ENCODE results near the gene VPS13D. TPM values are rescaled to one million over a fixed set of nuclear protein-coding genes. Genes with fewer than 3 reads are reported as not detected.

The VPS13D gene
- total and polyA plus RNA-seq, 2 donors from 2014 or later, result 19.4 to 75.8 TPM

DNA sequence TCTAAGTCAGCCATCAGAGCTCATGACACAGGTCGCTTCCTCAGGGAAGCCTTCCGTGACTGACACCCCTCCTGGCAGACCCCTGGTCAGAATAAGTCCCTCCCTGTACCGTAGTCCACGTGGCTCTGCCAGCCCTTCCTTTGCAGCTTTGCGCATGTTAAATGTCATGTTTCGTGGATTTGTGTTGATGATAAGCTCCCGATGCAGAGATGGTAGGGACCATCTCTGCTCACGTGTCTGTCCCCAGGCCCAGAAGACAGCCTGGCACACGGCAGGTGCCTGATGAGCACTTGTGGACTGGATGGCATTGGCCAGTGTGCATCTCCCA lies 312.3 kb downstream of the VPS13D start:
- no peak for DNase-seq
- Histone ChIP-seq H3K9me3 (ENCODE audit: control insufficient read depth in 2 of 3, insufficient read depth in 1 of 3, low read length in 3 of 3) (no peaks in the 10 kb centered on the region), H3K36me3 (ENCODE audit: control insufficient read depth in 2 of 3, insufficient read depth in 3 of 3, low read length in 3 of 3) (no peaks in the 10 kb centered on the region), H3K27ac (ENCODE audit: low read depth in 2 of 2, low read length in 2 of 2) (no peak overlapping the region), H3K4me3 (ENCODE audit: low read length in 3 of 3) (no peak overlapping the region), H3K27me3 (ENCODE audit: control insufficient read depth, insufficient read depth, low read length) (no peaks in the 10 kb centered on the region), H3K4me1 (ENCODE audit: control insufficient read depth in 2 of 3, insufficient read depth in 2 of 3, low read depth in 1 of 3, low read length in 3 of 3) (peaks cover 0 to 7% (median 5%) of the 10 kb centered on the region in 3 donors), H3K9ac (ENCODE audit: low read length in 3 of 3) (no peak overlapping the region)
- TF ChIP-seq, protein P1, sequence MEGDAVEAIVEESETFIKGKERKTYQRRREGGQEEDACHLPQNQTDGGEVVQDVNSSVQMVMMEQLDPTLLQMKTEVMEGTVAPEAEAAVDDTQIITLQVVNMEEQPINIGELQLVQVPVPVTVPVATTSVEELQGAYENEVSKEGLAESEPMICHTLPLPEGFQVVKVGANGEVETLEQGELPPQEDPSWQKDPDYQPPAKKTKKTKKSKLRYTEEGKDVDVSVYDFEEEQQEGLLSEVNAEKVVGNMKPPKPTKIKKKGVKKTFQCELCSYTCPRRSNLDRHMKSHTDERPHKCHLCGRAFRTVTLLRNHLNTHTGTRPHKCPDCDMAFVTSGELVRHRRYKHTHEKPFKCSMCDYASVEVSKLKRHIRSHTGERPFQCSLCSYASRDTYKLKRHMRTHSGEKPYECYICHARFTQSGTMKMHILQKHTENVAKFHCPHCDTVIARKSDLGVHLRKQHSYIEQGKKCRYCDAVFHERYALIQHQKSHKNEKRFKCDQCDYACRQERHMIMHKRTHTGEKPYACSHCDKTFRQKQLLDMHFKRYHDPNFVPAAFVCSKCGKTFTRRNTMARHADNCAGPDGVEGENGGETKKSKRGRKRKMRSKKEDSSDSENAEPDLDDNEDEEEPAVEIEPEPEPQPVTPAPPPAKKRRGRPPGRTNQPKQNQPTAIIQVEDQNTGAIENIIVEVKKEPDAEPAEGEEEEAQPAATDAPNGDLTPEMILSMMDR (IDR thresholded peaks at IDR 0.05; ENCODE audit: borderline replicate concordance, extremely low read depth, insufficient read depth), result no peak
- FAIRE-seq, result no peak
- intact Hi-C loops (cut with DNase I), result no loop called here

DNA sequence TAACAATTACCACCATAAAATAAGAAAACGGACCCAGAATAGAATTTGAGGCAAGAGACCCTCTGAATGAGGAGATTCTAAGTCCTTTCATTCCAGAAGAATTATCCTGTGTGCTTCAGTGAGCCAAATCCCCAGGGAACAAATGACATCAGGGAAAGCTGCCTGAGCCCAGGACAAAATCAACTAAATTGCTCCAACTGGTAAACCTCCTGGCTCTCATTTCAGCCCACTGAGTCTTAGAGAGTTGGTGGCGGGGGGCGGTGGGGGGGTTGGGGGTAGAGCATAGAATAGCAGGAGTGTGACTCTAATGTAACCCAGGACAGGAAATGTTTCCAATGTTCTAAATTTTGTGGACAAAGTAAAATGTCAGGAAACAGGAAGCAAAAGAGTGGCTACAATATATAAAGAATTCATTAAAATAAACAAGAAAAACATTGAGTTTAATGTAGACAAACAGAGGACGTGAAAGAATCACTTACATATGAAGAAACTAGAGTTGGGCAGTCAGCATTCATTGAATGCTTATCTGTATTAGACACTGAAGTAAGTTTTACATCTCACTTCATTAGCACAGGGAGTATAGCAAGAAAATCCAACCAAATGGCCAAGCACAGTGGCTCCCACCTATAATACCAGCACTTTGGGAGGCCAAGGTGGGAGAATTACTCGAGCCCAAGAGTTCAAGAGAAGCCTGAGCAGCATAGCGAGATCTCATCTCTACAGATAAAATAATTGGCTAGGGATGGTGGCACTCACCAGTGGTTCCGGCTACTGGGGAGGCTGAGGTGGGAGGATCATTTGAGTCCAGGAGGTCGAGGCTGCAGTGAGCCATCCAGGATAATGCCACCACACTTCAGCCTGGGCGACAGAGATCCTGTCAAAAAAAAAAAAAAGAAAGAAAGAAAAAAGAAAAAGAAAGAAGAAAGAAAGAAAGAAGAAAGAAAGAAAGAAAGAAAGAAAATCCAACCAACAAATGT lies 313.1 kb downstream of the VPS13D start:
- intact Hi-C loops (cut with DNase I), result no loop called here
- TF ChIP-seq, protein P1 (IDR thresholded peaks at IDR 0.05; ENCODE audit: borderline replicate concordance, extremely low read depth, insufficient read depth), result no peak
- no peak overlapping the region for H3K27ac ChIP-seq (ENCODE audit: low read depth in 2 of 2, low read length in 2 of 2)
- peak in 1 of 5 donors; percentile 29 for DNase-seq
- no peak overlapping the region for H3K9ac ChIP-seq (ENCODE audit: low read length in 3 of 3)
- no peaks in the 10 kb centered on the region for H3K27me3 ChIP-seq (ENCODE audit: control insufficient read depth, insufficient read depth, low read length)
- no peaks in the 10 kb centered on the region for H3K36me3 ChIP-seq (ENCODE audit: control insufficient read depth in 2 of 3, insufficient read depth in 3 of 3, low read length in 3 of 3)
- FAIRE-seq, result no peak
- H3K9me3 ChIP-seq (ENCODE audit: control insufficient read depth in 2 of 3, insufficient read depth in 1 of 3, low read length in 3 of 3), result no peaks in the 10 kb centered on the region
- H3K4me3 ChIP-seq (ENCODE audit: low read length in 3 of 3), result no peak overlapping the region
- H3K4me1 ChIP-seq (ENCODE audit: control insufficient read depth in 2 of 3, insufficient read depth in 2 of 3, low read depth in 1 of 3, low read length in 3 of 3), result peaks cover 0 to 11% (median 5%) of the 10 kb centered on the region in 3 donors

DNA sequence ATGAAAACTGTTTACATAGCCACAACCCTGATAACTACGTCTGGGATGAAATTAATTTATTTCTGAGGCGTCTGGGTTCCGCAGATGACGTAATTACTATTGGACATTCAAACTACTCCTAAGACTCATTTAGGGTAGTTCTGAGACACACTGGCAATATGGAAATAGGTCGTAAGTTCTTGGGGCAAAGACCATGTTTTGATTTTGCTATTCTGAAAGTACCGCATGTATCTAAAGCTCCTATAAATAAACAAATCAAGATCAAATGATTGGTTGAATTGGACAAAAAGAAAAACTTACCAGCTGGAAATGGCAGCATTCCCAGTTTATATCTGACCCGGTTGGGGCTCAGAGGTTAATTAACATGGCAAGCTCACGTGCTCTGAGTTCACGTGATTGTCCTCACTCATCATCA lies 313.9 kb downstream of the VPS13D start:
- H3K27me3 ChIP-seq (ENCODE audit: control insufficient read depth, insufficient read depth, low read length), result no peaks in the 10 kb centered on the region
- H3K4me3 ChIP-seq (ENCODE audit: low read length in 3 of 3), result no peak overlapping the region
- TF ChIP-seq, protein P1 (IDR thresholded peaks at IDR 0.05; ENCODE audit: borderline replicate concordance, extremely low read depth, insufficient read depth), result no peak
- FAIRE-seq (no peak), DNase-seq (no peak)
- H3K36me3 ChIP-seq (ENCODE audit: control insufficient read depth in 2 of 3, insufficient read depth in 3 of 3, low read length in 3 of 3), result no peaks in the 10 kb centered on the region
- no peaks in the 10 kb centered on the region for H3K9me3 ChIP-seq (ENCODE audit: control insufficient read depth in 2 of 3, insufficient read depth in 1 of 3, low read length in 3 of 3)
- intact Hi-C loops (cut with DNase I), result no loop called here
- H3K27ac ChIP-seq (ENCODE audit: low read depth in 2 of 2, low read length in 2 of 2), result no peak overlapping the region
- peaks cover 0 to 11% (median 5%) of the 10 kb centered on the region in 3 donors for H3K4me1 ChIP-seq (ENCODE audit: control insufficient read depth in 2 of 3, insufficient read depth in 2 of 3, low read depth in 1 of 3, low read length in 3 of 3)
- no peak overlapping the region for H3K9ac ChIP-seq (ENCODE audit: low read length in 3 of 3)

All from kidney (tissue), 14 donors.